ENCODE data around the gene ADCK2.

GRCh38 chr7:140667476-140667875 lies 5.3 kb upstream of the ADCK2 start:
- no peak for TF ChIP-seq CTCF (optimal IDR thresholded peaks at IDR 0.05 in 1 of 3, IDR thresholded peaks at IDR 0.05 in 1 of 3, conservative IDR thresholded peaks at IDR 0.05 in 1 of 3; ENCODE audit: extremely low read depth in 1 of 3, insufficient read depth in 2 of 3, low read length in 3 of 3)
- no peak for TF ChIP-seq EZH2 (IDR thresholded peaks at IDR 0.05; ENCODE audit: low read length)

Measured in keratinocyte (primary cell).